Adrenal gland (tissue), 5 donors: ENCODE data around the gene SETD4.

Experiments used
- CTCF ChIP-seq, 6 experiments: fragments of 450-650 bp in 4 of 6; fragments of 200-600 bp in 2 of 6; sonication (generic) in 1 of 6; IDR thresholded peaks; 1 replicate in 5 of 6; 2 replicates in 1 of 6; pipeline versions ENCODE4 v1.5.1 to v1.8.0; 2016 to 2021; ENCODE audit warnings: antibody characterized with exemption in 6 of 6, mild to moderate bottlenecking in 2 of 6, moderate library complexity in 1 of 6
- POLR2A ChIP-seq, 2 donors: fragments of 450-650 bp; IDR thresholded peaks; one replicate each; pipeline ENCODE4 v1.6.1; 2017; ENCODE audit warnings: antibody characterized with exemption in 2 of 2, mild to moderate bottlenecking in 2 of 2, moderate library complexity in 1 of 2
- donor health status: DM: no; HTN: no; CAD: no.

- TF ChIP-seq CTCF (IDR thresholded peaks at IDR 0.05), result no peak
- no peak for TF ChIP-seq POLR2A (IDR thresholded peaks at IDR 0.05)
Measured at GRCh38 chr21:36065497-36066036, 5.2 kb upstream of the SETD4 start.
